Measurements from ENCODE around the gene SFSWAP. TPM values are rescaled to one million over a fixed set of nuclear protein-coding genes. Genes with fewer than 3 reads are reported as not detected.
A peak's percentile ranks its signal among the peaks of the same experiment; 100 is the strongest.

Gene SFSWAP
- total and polyA plus RNA-seq, 2 of the 8 experiments (the other 6 are each of a cell fraction or from before 2014, with no cell fraction given), result 36.5 to 49.5 TPM

DNA sequence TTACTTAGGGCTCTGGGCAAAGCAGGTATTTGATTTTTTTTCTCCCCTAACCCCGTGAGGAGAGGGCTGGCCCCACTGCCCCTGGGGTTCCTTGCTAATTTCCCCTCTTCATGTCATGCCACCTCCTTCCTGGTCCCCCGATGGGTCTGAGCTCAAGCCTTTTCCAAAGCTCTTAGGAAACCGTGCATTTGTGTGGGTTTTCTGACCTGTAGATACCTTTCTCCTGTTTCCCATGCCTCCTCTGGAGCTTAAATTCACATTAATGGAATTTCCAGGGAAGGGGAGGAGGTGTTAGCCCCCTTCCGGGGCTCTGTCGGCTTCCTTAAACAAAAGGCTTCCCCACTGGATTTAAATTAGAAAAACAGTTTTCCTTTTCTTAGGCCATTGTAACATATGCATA, 12.6 kb downstream of the SFSWAP start:
- peak overlapping the region; percentile 92; the same call in 1 of the 2 replicates for H2BK5ac ChIP-seq (ENCODE audit: low read depth, low read length)
- H3K56ac ChIP-seq (replicated peaks; ENCODE audit: insufficient read length, low read depth, low read length), result peak overlapping the region; percentile 87
- peaks cover 0 to 36% of the 10 kb centered on the region in 2 experiments; a peak in 2 of 4 replicates for H3K79me2 ChIP-seq (ENCODE audit: control insufficient read depth in 1 of 2, insufficient read depth in 2 of 2, low read length in 2 of 2)
- H4K5ac ChIP-seq (ENCODE audit: insufficient read length, low read depth, low read length), result no peak overlapping the region
- H3K23me2 ChIP-seq (ENCODE audit: low read depth, low read length), result 0 out of 2 replicates have a peak, but pooled peaks cover 1% of the 10 kb centered on the region
- DNase-seq (ENCODE audit: low read depth in 1 of 2, low spot score in 2 of 2) (peak in 1 of 2 experiments; percentile 39), FAIRE-seq (peak; percentile 78)
- H3K4ac ChIP-seq (replicated peaks; ENCODE audit: insufficient read length, low read depth, low read length), result no peak overlapping the region
- no peak overlapping the region for H2BK20ac ChIP-seq (ENCODE audit: low read length)
- H3K18ac ChIP-seq (ENCODE audit: extremely low read depth, low read length), result no peak overlapping the region
- H3K4me3 ChIP-seq (ENCODE audit: extremely low read depth in 1 of 4, insufficient read depth in 2 of 4, low read depth in 3 of 4, low read length in 4 of 4), result peak overlapping the region in 1 of 4 experiments; percentile 38; a peak in 3 of 8 replicates
- H2BK12ac ChIP-seq (ENCODE audit: low read depth, low read length), result no peak overlapping the region
- H2AFZ ChIP-seq (ENCODE audit: low read length), result no peak overlapping the region
- WGBS, 2 experiments (ENCODE audit: extremely low coverage in 1 of 2, insufficient coverage in 1 of 2, insufficient read length in 1 of 2, insufficient replicate concordance in 2 of 2, low coverage in 1 of 2, low lambda C conversion rate in 2 of 2, missing lambda C conversion rate in 1 of 2), result 2% methylated on average over 5 of the region's 5 CpGs; no CpG with 5 or more reads in 1 of the 2 experiments
- H2BK120ac ChIP-seq (replicated peaks; ENCODE audit: low read depth, low read length), result no peak overlapping the region
- H3K4me2 ChIP-seq (ENCODE audit: insufficient read depth in 1 of 2, low read depth in 2 of 2, low read length in 2 of 2), result peak overlapping the region; percentile 56 to 59; a peak in 3 of 4 replicates
- H4K91ac ChIP-seq (replicated peaks; ENCODE audit: insufficient read length, low read length), result no peak overlapping the region
- no peak overlapping the region for H2BK15ac ChIP-seq (ENCODE audit: low read length)
- peaks cover 21 to 63% (median 36%) of the 10 kb centered on the region in 4 experiments for H3K36me3 ChIP-seq (ENCODE audit: control insufficient read depth in 2 of 4, insufficient read depth in 4 of 4, low read length in 3 of 4)
- peak overlapping the region; percentile 67; the same call in 1 of the 2 replicates for H3K27ac ChIP-seq (ENCODE audit: low read depth, low read length)
- CTCF ChIA-PET (ENCODE audit: partially characterized antibody), result interaction anchor here (0.7 kb wide), 1 partner anchor 52 kb away, joined by 3 read pairs; no protein-coding TSS in a partner anchor
- H4K8ac ChIP-seq (ENCODE audit: extremely low read depth, insufficient read depth, low read length), result no peak overlapping the region
- peaks cover 5% of the 10 kb centered on the region; the same call in 1 of the 2 replicates for H3K79me1 ChIP-seq (ENCODE audit: low read depth, low read length)
- H3K27me3 ChIP-seq (replicated peaks in 1 of 4; ENCODE audit: control insufficient read depth in 3 of 4, extremely low read depth in 1 of 4, insufficient read depth in 3 of 4, low read length in 3 of 4), result no peaks in the 10 kb centered on the region
- H3K9ac ChIP-seq (replicated peaks in 1 of 4; ENCODE audit: extremely low read depth in 1 of 4, low read depth in 3 of 4, low read length in 3 of 4), result peak overlapping the region in 1 of 4 experiments; percentile 38; a peak in 1 of 7 replicates
- H3K14ac ChIP-seq (ENCODE audit: insufficient read length), result no peak overlapping the region
- H4K20me1 ChIP-seq (replicated peaks in 1 of 2; ENCODE audit: control insufficient read depth in 1 of 2, insufficient read depth in 2 of 2, low read length in 2 of 2), result no peaks in the 10 kb centered on the region
- 0 out of 2 replicates have a peak, but pooled peaks have one; percentile 6 for TF ChIP-seq SP1 (IDR thresholded peaks at IDR 0.05; ENCODE audit: low read depth, low read length)
- TF ChIP-seq CREB1 (IDR thresholded peaks at IDR 0.05), result 0 out of 2 replicates have a peak, but pooled peaks have one; percentile 0
- TF ChIP-seq EGR1 (IDR thresholded peaks at IDR 0.05; ENCODE audit: borderline replicate concordance, low read depth, low read length), result no peak
- TF ChIP-seq TAF1 (IDR thresholded peaks at IDR 0.05; ENCODE audit: low read depth, low read length), result 0 out of 2 replicates have a peak, but pooled peaks have one; percentile 23
- TF ChIP-seq BCL11A (IDR thresholded peaks at IDR 0.05; ENCODE audit: low read depth in 2 of 2, low read length in 2 of 2), result no peak
- no peak for TF ChIP-seq SIRT6 (IDR thresholded peaks at IDR 0.05; ENCODE audit: low read length)
- peaks cover 12 to 20% (median 16%) of the 10 kb centered on the region in 4 experiments for H3K4me1 ChIP-seq (replicated peaks in 1 of 4; ENCODE audit: control insufficient read depth in 3 of 4, insufficient read depth in 4 of 4, low read length in 3 of 4)
- POLR2A ChIA-PET (ENCODE audit: partially characterized antibody), result interaction anchor here (0.7 to 1.4 kb wide), 5 partner anchors 9 to 102 kb away, joined by 3 to 5 read pairs (median 3); no protein-coding TSS in a partner anchor
- no peak overlapping the region for H3K23ac ChIP-seq (ENCODE audit: insufficient read length)
- H2AK5ac ChIP-seq (ENCODE audit: low read depth, low read length), result no peak overlapping the region
- H3K9me3 ChIP-seq (ENCODE audit: insufficient read depth in 2 of 2, low read depth in 1 of 2, low read length in 1 of 2), result no peaks in the 10 kb centered on the region
